Measurements from ENCODE around the gene SLC25A5. TPM values are rescaled to one million over a fixed set of nuclear protein-coding genes. Genes with fewer than 3 reads are reported as not detected.
A peak's percentile ranks its signal among the peaks of the same experiment; 100 is the strongest.

SLC25A5 gene
- total and polyA plus RNA-seq, 4 donors = 191 to 304 (median 207) TPM

DNA sequence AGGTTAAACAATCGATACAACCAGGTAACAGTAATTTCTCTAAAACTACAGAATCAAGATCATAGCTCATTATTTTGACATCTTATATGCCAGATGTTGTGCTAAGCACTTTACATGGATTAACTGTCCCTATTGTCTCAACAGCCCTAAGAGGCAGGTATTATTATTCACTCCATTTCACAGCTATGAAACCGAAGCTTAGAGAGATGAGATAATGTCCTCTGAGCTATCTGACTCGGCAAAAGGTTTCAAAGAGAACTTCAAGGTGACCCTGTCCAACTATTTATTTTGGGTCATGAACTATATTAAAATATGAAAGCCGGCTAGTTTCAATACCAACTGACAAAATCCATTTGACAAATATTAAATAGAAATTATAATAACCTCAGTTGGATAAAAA, 10.3 kb downstream of the SLC25A5 start:
- TF ChIP-seq JUND (IDR thresholded peaks at IDR 0.05) (no peak), HNF4G (IDR thresholded peaks at IDR 0.05) (no peak), NR2F2 (IDR thresholded peaks at IDR 0.05) (no peak), RAD21 (IDR thresholded peaks at IDR 0.05) (no peak), YY1 (IDR thresholded peaks at IDR 0.05) (no peak), FOXA2 (IDR thresholded peaks at IDR 0.05) (no peak)
- TF ChIP-seq, protein P1, sequence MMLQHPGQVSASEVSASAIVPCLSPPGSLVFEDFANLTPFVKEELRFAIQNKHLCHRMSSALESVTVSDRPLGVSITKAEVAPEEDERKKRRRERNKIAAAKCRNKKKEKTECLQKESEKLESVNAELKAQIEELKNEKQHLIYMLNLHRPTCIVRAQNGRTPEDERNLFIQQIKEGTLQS (IDR thresholded peaks at IDR 0.05) = no peak
- TF ChIP-seq, protein P2, sequence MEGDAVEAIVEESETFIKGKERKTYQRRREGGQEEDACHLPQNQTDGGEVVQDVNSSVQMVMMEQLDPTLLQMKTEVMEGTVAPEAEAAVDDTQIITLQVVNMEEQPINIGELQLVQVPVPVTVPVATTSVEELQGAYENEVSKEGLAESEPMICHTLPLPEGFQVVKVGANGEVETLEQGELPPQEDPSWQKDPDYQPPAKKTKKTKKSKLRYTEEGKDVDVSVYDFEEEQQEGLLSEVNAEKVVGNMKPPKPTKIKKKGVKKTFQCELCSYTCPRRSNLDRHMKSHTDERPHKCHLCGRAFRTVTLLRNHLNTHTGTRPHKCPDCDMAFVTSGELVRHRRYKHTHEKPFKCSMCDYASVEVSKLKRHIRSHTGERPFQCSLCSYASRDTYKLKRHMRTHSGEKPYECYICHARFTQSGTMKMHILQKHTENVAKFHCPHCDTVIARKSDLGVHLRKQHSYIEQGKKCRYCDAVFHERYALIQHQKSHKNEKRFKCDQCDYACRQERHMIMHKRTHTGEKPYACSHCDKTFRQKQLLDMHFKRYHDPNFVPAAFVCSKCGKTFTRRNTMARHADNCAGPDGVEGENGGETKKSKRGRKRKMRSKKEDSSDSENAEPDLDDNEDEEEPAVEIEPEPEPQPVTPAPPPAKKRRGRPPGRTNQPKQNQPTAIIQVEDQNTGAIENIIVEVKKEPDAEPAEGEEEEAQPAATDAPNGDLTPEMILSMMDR (IDR thresholded peaks at IDR 0.05; ENCODE audit: low read depth, low read length, missing input control) = no peak
- H3K9me3 ChIP-seq (ENCODE audit: control insufficient read depth in 4 of 4, low read length in 3 of 4) = no peaks in the 10 kb centered on the region
- WGBS = 60% methylated on average over 4 of the region's 4 CpGs
- H3K4me3 ChIP-seq (ENCODE audit: low read depth in 1 of 3, low read length in 3 of 3) = no peak overlapping the region
- H3K27me3 ChIP-seq (ENCODE audit: control insufficient read depth in 4 of 4, insufficient read depth in 4 of 4, low read length in 3 of 4) = no peaks in the 10 kb centered on the region
- H3K36me3 ChIP-seq (ENCODE audit: control insufficient read depth in 4 of 4, insufficient read depth in 3 of 4, low read depth in 1 of 4, low read length in 3 of 4) = no peaks in the 10 kb centered on the region
- H3K9ac ChIP-seq (ENCODE audit: low read depth in 1 of 2, low read length in 2 of 2) = peak overlapping the region in 1 of 2 donors; percentile 47
- H3K4me1 ChIP-seq (ENCODE audit: control insufficient read depth in 4 of 4, insufficient read depth in 4 of 4, low read length in 3 of 4) = peaks cover 6 to 49% (median 38%) of the 10 kb centered on the region in 4 donors
- peak overlapping the region; percentile 60 to 92 for H3K27ac ChIP-seq (ENCODE audit: low read depth in 1 of 2, low read length in 2 of 2)
- DNase-seq (ENCODE audit: low spot score) = no peak

DNA sequence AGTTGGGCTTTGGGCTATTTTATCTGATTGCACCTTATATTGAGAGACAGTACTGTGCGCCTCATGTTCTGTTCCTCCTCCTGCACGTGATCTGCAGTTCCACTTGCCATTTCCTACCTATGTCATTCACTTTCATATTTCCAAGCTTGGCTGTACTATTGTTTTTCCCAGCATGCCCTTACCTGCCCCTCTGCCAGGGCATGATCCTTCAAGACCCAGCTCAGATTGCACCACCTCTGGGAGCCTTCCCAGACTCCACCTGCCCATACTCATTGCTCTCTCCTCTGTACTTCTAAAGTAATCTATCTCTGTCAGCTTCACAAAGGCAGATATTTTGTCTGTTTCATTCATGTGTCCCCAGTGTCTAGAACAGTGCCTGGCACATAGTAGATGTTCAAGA, 11.6 kb downstream of the SLC25A5 start:
- TF ChIP-seq TAF1 (conservative IDR thresholded peaks at IDR 0.05) = no peak
- no peak for TF ChIP-seq FOXA1 (IDR thresholded peaks at IDR 0.05)
- TF ChIP-seq, protein P3, sequence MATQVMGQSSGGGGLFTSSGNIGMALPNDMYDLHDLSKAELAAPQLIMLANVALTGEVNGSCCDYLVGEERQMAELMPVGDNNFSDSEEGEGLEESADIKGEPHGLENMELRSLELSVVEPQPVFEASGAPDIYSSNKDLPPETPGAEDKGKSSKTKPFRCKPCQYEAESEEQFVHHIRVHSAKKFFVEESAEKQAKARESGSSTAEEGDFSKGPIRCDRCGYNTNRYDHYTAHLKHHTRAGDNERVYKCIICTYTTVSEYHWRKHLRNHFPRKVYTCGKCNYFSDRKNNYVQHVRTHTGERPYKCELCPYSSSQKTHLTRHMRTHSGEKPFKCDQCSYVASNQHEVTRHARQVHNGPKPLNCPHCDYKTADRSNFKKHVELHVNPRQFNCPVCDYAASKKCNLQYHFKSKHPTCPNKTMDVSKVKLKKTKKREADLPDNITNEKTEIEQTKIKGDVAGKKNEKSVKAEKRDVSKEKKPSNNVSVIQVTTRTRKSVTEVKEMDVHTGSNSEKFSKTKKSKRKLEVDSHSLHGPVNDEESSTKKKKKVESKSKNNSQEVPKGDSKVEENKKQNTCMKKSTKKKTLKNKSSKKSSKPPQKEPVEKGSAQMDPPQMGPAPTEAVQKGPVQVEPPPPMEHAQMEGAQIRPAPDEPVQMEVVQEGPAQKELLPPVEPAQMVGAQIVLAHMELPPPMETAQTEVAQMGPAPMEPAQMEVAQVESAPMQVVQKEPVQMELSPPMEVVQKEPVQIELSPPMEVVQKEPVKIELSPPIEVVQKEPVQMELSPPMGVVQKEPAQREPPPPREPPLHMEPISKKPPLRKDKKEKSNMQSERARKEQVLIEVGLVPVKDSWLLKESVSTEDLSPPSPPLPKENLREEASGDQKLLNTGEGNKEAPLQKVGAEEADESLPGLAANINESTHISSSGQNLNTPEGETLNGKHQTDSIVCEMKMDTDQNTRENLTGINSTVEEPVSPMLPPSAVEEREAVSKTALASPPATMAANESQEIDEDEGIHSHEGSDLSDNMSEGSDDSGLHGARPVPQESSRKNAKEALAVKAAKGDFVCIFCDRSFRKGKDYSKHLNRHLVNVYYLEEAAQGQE (IDR thresholded peaks at IDR 0.05) = no peak
- TF ChIP-seq RXRA (IDR thresholded peaks at IDR 0.05) = no peak
- no peak for TF ChIP-seq JUND (IDR thresholded peaks at IDR 0.05)
- no peak for TF ChIP-seq HNF4G (IDR thresholded peaks at IDR 0.05)
- no peak for TF ChIP-seq NR2F2 (IDR thresholded peaks at IDR 0.05)
- TF ChIP-seq, protein P2 (IDR thresholded peaks at IDR 0.05; ENCODE audit: low read depth, low read length, missing input control) = no peak
- TF ChIP-seq, protein P4, sequence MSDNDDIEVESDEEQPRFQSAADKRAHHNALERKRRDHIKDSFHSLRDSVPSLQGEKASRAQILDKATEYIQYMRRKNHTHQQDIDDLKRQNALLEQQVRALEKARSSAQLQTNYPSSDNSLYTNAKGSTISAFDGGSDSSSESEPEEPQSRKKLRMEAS (IDR thresholded peaks at IDR 0.05) = no peak
- no peak for TF ChIP-seq SP1 (IDR thresholded peaks at IDR 0.05)
- WGBS = 81% methylated on average over 2 of the region's 2 CpGs
- Histone ChIP-seq H3K4me3 (ENCODE audit: low read depth in 1 of 3, low read length in 3 of 3) (no peak overlapping the region), H3K9me3 (ENCODE audit: control insufficient read depth in 4 of 4, low read length in 3 of 4) (no peaks in the 10 kb centered on the region), H3K27me3 (ENCODE audit: control insufficient read depth in 4 of 4, insufficient read depth in 4 of 4, low read length in 3 of 4) (no peaks in the 10 kb centered on the region), H3K36me3 (ENCODE audit: control insufficient read depth in 4 of 4, insufficient read depth in 3 of 4, low read depth in 1 of 4, low read length in 3 of 4) (no peaks in the 10 kb centered on the region), H3K27ac (ENCODE audit: low read depth in 1 of 2, low read length in 2 of 2) (no peak overlapping the region), H3K4me1 (ENCODE audit: control insufficient read depth in 4 of 4, insufficient read depth in 4 of 4, low read length in 3 of 4) (peaks cover 6 to 49% (median 38%) of the 10 kb centered on the region in 4 donors), H3K9ac (ENCODE audit: low read depth in 1 of 2, low read length in 2 of 2) (no peak overlapping the region)
- DNase-seq (ENCODE audit: low spot score) = no peak
